AG04449 (cell line): ENCODE data around the gene TMEM8B.

ENCODE experiments used
- CTCF ChIA-PET: fragments of 350-600 bp; formaldehyde crosslinking; extraction: SDS; loops from one replicate; lab custom pipeline; 2021; ENCODE audit warnings: antibody characterized with exemption; lab: Yijun Ruan, JAX
- POLR2A ChIA-PET: fragments of 400-600, 350-600 bp; formaldehyde crosslinking; extraction: SDS; loops from one replicate; lab custom pipeline; 2020; ENCODE audit warnings: antibody characterized with exemption, inconsistent platforms; lab: Yijun Ruan, JAX
- DNase-seq: peaks from one replicate; pipeline ENCODE4 v3.0.0-alpha.2; 2010; ENCODE audit warnings: low read depth, low spot score
- H3K4me3 ChIP-seq: 2 replicates; pipeline ENCODE4 v1.5.1; 2011; ENCODE audit warnings: low read depth, mild to moderate bottlenecking, control low read depth, low read length
- CTCF ChIP-seq: IDR thresholded peaks from one replicate; pipeline ENCODE4 v1.5.1; 2011; ENCODE audit warnings: mild to moderate bottlenecking, moderate library complexity, low read length, control low read depth, inconsistent platforms; ENCODE audit not compliant: insufficient read depth; ENCODE audit errors: missing control alignments

Gene TMEM8B

GRCh38 chr9:35820076-35820475 is 9.0 kb upstream of the TMEM8B start:
- no peak for DNase-seq
- no peak overlapping the region for H3K4me3 ChIP-seq
- no peak for TF ChIP-seq CTCF
- ChIA-PET POLR2A (no interaction called here), CTCF (interaction anchor here (1.4 to 8.0 kb wide), 4 partner anchors 7 to 67 kb away, joined by 3 to 82 read pairs (median 10); partner anchors contain the start of genes HINT2 and SPAG8)

GRCh38 chr9:35822926-35823325 is 6.1 kb upstream of the TMEM8B start:
- no peak overlapping the region for H3K4me3 ChIP-seq
- POLR2A ChIA-PET: no interaction called here
- DNase-seq: no peak
- CTCF ChIA-PET: interaction anchor here (0.7 to 8.0 kb wide), 7 partner anchors 10 to 88 kb away, joined by 3 to 163 read pairs (median 7); partner anchors contain the start of genes HINT2, NPR2 and SPAG8
- no peak for TF ChIP-seq CTCF

GRCh38 chr9:35826071-35826701 is 2.8 kb upstream of the TMEM8B start:
- CTCF ChIA-PET: interaction anchor here (0.8 to 8.0 kb wide), 52 partner anchors 10 to 275 kb away, joined by 3 to 163 read pairs (median 5); partner anchors contain the start of genes HINT2, HRCT1, MSMP and NPR2
- DNase-seq: no peak
- POLR2A ChIA-PET: interaction anchor here (0.5 to 0.6 kb wide), 2 partner anchors 36 to 337 kb away, joined by 3 to 4 read pairs; no protein-coding TSS in a partner anchor
- H3K4me3 ChIP-seq: no peak overlapping the region
- TF ChIP-seq CTCF: peak; percentile 69

- ChIA-PET POLR2A (no interaction called here), CTCF (interaction anchor here (2.1 to 8.0 kb wide), 11 partner anchors 11 to 118 kb away, joined by 9 to 163 read pairs (median 36); partner anchors contain the start of genes HINT2, HRCT1, NPR2 and SPAAR)
- H3K4me3 ChIP-seq: no peak overlapping the region
- DNase-seq: no peak
- no peak for TF ChIP-seq CTCF
Observed at GRCh38 chr9:35827486-35827885, 1.5 kb upstream of the TMEM8B start.

- H3K4me3 ChIP-seq: peak within 1 kb of the TSS; percentile 69
- no peak for DNase-seq
- CTCF ChIA-PET: interaction anchor here (1.1 to 8.0 kb wide), 6 partner anchors 9 to 117 kb away, joined by 6 to 163 read pairs (median 63); partner anchors contain the start of genes NPR2 and SPAG8
Observed at GRCh38 chr9:35828716-35829083, 328 bp upstream of the TMEM8B start, which contains the start of gene FAM221B. Gene FAM221B, minus strand, starts transcription at chr9:35828732. Its CDS starts 2,571 bp downstream, at chr9:35826161.

More at GRCh38 chr9:35828716-35829083, 328 bp upstream of the TMEM8B start, which contains the start of gene FAM221B:
- TF ChIP-seq CTCF: no peak
- POLR2A ChIA-PET: no interaction called here
